Gastrocnemius medialis (tissue), 4 donors: ENCODE measurements around the gene TMEM154.

Experiments
- POLR2A ChIP-seq, 2 donors: fragments of 450-650 bp; IDR thresholded peaks; one replicate each; pipeline ENCODE4 v1.6.1; 2017; ENCODE audit warnings: antibody characterized with exemption in 2 of 2, mild to moderate bottlenecking in 2 of 2, moderate library complexity in 2 of 2
- TF ChIP-seq, protein P1 (sequence below), 5 experiments: fragments of 450-650 bp in 3 of 5; fragments of 200-600 bp in 2 of 5; sonication (generic) in 2 of 5; IDR thresholded peaks in 4 of 5; conservative IDR thresholded peaks in 1 of 5; 1 replicate in 4 of 5; 2 replicates in 1 of 5; pipeline ENCODE4 v1.5.1; 2016 to 2019; ENCODE audit warnings: antibody characterized with exemption in 5 of 5, mild to moderate bottlenecking in 3 of 5, moderate library complexity in 3 of 5

- TF ChIP-seq, protein P1, sequence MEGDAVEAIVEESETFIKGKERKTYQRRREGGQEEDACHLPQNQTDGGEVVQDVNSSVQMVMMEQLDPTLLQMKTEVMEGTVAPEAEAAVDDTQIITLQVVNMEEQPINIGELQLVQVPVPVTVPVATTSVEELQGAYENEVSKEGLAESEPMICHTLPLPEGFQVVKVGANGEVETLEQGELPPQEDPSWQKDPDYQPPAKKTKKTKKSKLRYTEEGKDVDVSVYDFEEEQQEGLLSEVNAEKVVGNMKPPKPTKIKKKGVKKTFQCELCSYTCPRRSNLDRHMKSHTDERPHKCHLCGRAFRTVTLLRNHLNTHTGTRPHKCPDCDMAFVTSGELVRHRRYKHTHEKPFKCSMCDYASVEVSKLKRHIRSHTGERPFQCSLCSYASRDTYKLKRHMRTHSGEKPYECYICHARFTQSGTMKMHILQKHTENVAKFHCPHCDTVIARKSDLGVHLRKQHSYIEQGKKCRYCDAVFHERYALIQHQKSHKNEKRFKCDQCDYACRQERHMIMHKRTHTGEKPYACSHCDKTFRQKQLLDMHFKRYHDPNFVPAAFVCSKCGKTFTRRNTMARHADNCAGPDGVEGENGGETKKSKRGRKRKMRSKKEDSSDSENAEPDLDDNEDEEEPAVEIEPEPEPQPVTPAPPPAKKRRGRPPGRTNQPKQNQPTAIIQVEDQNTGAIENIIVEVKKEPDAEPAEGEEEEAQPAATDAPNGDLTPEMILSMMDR (IDR thresholded peaks at IDR 0.05 in 4 of 5, conservative IDR thresholded peaks at IDR 0.05 in 1 of 5), result no peak
- no peak for TF ChIP-seq POLR2A (IDR thresholded peaks at IDR 0.05)
Observed at GRCh38 chr4:152708361-152708760, 28.6 kb upstream of the TMEM154 start.
